ENCODE data around the gene GNGT1. TPM values are rescaled to one million over a fixed set of nuclear protein-coding genes. Genes with fewer than 3 reads are reported as not detected.

The GNGT1 gene
- total and polyA plus RNA-seq, 2 of the 8 experiments (the other 6 are each of a cell fraction or from before 2014, with no cell fraction given) = 0.26 TPM; not detected in 1

GRCh38 chr7:93958651-93959050 lies 52.3 kb downstream of the GNGT1 start (continued):
- TF ChIP-seq, protein P1, sequence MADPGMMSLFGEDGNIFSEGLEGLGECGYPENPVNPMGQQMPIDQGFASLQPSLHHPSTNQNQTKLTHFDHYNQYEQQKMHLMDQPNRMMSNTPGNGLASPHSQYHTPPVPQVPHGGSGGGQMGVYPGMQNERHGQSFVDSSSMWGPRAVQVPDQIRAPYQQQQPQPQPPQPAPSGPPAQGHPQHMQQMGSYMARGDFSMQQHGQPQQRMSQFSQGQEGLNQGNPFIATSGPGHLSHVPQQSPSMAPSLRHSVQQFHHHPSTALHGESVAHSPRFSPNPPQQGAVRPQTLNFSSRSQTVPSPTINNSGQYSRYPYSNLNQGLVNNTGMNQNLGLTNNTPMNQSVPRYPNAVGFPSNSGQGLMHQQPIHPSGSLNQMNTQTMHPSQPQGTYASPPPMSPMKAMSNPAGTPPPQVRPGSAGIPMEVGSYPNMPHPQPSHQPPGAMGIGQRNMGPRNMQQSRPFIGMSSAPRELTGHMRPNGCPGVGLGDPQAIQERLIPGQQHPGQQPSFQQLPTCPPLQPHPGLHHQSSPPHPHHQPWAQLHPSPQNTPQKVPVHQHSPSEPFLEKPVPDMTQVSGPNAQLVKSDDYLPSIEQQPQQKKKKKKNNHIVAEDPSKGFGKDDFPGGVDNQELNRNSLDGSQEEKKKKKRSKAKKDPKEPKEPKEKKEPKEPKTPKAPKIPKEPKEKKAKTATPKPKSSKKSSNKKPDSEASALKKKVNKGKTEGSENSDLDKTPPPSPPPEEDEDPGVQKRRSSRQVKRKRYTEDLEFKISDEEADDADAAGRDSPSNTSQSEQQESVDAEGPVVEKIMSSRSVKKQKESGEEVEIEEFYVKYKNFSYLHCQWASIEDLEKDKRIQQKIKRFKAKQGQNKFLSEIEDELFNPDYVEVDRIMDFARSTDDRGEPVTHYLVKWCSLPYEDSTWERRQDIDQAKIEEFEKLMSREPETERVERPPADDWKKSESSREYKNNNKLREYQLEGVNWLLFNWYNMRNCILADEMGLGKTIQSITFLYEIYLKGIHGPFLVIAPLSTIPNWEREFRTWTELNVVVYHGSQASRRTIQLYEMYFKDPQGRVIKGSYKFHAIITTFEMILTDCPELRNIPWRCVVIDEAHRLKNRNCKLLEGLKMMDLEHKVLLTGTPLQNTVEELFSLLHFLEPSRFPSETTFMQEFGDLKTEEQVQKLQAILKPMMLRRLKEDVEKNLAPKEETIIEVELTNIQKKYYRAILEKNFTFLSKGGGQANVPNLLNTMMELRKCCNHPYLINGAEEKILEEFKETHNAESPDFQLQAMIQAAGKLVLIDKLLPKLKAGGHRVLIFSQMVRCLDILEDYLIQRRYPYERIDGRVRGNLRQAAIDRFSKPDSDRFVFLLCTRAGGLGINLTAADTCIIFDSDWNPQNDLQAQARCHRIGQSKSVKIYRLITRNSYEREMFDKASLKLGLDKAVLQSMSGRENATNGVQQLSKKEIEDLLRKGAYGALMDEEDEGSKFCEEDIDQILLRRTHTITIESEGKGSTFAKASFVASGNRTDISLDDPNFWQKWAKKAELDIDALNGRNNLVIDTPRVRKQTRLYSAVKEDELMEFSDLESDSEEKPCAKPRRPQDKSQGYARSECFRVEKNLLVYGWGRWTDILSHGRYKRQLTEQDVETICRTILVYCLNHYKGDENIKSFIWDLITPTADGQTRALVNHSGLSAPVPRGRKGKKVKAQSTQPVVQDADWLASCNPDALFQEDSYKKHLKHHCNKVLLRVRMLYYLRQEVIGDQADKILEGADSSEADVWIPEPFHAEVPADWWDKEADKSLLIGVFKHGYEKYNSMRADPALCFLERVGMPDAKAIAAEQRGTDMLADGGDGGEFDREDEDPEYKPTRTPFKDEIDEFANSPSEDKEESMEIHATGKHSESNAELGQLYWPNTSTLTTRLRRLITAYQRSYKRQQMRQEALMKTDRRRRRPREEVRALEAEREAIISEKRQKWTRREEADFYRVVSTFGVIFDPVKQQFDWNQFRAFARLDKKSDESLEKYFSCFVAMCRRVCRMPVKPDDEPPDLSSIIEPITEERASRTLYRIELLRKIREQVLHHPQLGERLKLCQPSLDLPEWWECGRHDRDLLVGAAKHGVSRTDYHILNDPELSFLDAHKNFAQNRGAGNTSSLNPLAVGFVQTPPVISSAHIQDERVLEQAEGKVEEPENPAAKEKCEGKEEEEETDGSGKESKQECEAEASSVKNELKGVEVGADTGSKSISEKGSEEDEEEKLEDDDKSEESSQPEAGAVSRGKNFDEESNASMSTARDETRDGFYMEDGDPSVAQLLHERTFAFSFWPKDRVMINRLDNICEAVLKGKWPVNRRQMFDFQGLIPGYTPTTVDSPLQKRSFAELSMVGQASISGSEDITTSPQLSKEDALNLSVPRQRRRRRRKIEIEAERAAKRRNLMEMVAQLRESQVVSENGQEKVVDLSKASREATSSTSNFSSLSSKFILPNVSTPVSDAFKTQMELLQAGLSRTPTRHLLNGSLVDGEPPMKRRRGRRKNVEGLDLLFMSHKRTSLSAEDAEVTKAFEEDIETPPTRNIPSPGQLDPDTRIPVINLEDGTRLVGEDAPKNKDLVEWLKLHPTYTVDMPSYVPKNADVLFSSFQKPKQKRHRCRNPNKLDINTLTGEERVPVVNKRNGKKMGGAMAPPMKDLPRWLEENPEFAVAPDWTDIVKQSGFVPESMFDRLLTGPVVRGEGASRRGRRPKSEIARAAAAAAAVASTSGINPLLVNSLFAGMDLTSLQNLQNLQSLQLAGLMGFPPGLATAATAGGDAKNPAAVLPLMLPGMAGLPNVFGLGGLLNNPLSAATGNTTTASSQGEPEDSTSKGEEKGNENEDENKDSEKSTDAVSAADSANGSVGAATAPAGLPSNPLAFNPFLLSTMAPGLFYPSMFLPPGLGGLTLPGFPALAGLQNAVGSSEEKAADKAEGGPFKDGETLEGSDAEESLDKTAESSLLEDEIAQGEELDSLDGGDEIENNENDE (IDR thresholded peaks at IDR 0.05; ENCODE audit: insufficient replicate concordance, low read length) = no peak
- TF ChIP-seq NANOG (IDR thresholded peaks at IDR 0.05; ENCODE audit: insufficient read depth, low read depth, low read length, poor library complexity, severe bottlenecking) = no peak
- TF ChIP-seq MAFK (IDR thresholded peaks at IDR 0.05; ENCODE audit: low read depth, low read length) = no peak
- TF ChIP-seq RBBP5 (IDR thresholded peaks at IDR 0.05; ENCODE audit: borderline replicate concordance, low read depth, low read length) = no peak
